ENCODE data around the gene ST6GALNAC3. TPM values are rescaled to one million over a fixed set of nuclear protein-coding genes. Genes with fewer than 3 reads are reported as not detected.

ST6GALNAC3 gene
- total RNA-seq, 1 donor from 2014 or later = 5.6 TPM

- intact Hi-C loops (cut with DNase I) = no loop called here
- H3K27ac ChIP-seq = no peak overlapping the region
- H3K4me1 ChIP-seq = no peaks in the 10 kb centered on the region
- H3K4me3 ChIP-seq = no peak overlapping the region
- DNase-seq (no peak), ATAC-seq (no peak)
- H3K36me3 ChIP-seq = no peaks in the 10 kb centered on the region
- TF ChIP-seq, protein P1, sequence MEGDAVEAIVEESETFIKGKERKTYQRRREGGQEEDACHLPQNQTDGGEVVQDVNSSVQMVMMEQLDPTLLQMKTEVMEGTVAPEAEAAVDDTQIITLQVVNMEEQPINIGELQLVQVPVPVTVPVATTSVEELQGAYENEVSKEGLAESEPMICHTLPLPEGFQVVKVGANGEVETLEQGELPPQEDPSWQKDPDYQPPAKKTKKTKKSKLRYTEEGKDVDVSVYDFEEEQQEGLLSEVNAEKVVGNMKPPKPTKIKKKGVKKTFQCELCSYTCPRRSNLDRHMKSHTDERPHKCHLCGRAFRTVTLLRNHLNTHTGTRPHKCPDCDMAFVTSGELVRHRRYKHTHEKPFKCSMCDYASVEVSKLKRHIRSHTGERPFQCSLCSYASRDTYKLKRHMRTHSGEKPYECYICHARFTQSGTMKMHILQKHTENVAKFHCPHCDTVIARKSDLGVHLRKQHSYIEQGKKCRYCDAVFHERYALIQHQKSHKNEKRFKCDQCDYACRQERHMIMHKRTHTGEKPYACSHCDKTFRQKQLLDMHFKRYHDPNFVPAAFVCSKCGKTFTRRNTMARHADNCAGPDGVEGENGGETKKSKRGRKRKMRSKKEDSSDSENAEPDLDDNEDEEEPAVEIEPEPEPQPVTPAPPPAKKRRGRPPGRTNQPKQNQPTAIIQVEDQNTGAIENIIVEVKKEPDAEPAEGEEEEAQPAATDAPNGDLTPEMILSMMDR (IDR thresholded peaks at IDR 0.05) = no peak
- H3K9me3 ChIP-seq = no peaks in the 10 kb centered on the region
- no peaks in the 10 kb centered on the region for H3K27me3 ChIP-seq
Measured at GRCh38 chr1:76418531-76418930, 344.0 kb downstream of the ST6GALNAC3 start.

DNA sequence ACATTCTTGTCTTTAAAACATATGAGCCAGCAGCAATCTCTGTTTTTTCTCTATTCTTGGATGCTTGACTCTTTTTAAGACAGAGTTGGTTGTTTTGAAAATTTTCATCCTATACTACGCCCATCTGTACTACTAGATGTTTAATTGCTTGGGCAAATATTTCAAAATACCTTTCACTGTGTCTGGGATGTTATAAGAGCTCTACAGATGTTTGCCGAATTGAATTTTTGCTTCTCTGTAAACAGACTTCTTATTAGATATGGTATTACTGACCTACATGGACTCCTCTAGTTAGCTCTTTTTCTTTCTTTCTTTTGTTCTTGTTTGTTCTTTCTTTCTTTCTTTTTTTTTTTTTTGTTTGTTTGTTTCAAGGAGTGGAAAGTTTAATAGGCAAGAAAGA is 345.1 kb downstream of the ST6GALNAC3 start:
- Histone ChIP-seq H3K4me3 (no peak overlapping the region), H3K27ac (no peak overlapping the region), H3K9me3 (no peaks in the 10 kb centered on the region), H3K27me3 (no peaks in the 10 kb centered on the region), H3K4me1 (no peaks in the 10 kb centered on the region), H3K36me3 (no peaks in the 10 kb centered on the region)
- TF ChIP-seq, protein P1 (IDR thresholded peaks at IDR 0.05) = no peak
- intact Hi-C loops (cut with DNase I) = no loop called here
- DNase-seq (no peak), ATAC-seq (peak; percentile 35)

DNA sequence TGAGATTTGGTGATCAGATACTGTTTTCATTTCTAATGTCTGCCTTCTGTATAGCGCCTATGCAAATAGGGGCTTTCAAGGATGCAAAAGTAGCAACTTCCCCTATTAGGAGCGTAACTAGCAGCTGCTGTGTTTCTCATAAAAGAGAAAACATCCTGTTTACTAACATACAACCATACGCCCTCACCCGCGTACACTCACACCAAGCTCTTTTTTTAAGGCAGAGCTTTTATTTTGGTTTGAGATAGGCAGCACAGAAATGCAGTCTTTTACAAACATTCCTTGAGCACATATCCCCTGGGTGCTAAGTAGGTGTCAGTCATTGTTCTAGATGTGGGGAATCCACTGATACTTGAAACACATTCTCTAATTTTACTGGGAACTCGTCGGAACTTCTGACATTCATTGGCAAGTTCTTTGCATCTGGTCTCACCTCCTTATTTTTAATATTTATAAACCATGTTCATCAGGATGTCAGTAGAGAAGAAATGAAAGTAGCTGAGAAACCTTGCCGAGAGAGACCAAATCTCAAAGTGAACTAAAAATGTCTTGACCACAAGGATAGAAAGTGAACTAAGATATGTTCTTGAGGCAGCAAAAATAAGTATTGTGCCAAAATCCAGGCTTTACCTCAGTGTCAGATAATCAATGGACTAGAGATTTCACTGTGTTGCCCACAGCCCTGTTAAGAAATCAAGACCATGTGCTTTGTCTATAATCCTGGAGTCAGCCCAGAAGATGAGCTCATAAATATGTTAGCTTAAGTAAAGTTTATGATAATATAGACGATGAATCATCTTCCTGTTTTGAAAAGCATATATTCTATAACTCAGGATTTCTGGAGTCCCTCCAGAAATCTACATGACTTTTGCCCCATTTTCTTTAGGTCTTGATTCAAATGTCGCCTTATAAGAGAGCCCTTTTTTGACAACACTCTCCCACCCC is 350.9 kb downstream of the ST6GALNAC3 start:
- ATAC-seq = no peak
- Histone ChIP-seq H3K9me3 (no peaks in the 10 kb centered on the region), H3K36me3 (no peaks in the 10 kb centered on the region), H3K27me3 (no peaks in the 10 kb centered on the region), H3K4me1 (no peaks in the 10 kb centered on the region), H3K4me3 (no peak overlapping the region), H3K27ac (no peak overlapping the region)
- DNase-seq = no peak
- intact Hi-C loops (cut with DNase I) = no loop called here
- TF ChIP-seq, protein P1 (IDR thresholded peaks at IDR 0.05) = no peak

- intact Hi-C loops (cut with DNase I) = no loop called here
- no peak overlapping the region for H3K4me3 ChIP-seq
- H3K27ac ChIP-seq = no peak overlapping the region
- H3K36me3 ChIP-seq = no peaks in the 10 kb centered on the region
- H3K4me1 ChIP-seq = no peaks in the 10 kb centered on the region
- ATAC-seq (no peak), DNase-seq (no peak)
- H3K9me3 ChIP-seq = no peaks in the 10 kb centered on the region
- TF ChIP-seq, protein P1 (IDR thresholded peaks at IDR 0.05) = no peak
- H3K27me3 ChIP-seq = no peaks in the 10 kb centered on the region
Measured at GRCh38 chr1:76426606-76427005, 352.1 kb downstream of the ST6GALNAC3 start.

GRCh38 chr1:76428028-76428427 is 353.5 kb downstream of the ST6GALNAC3 start:
- Histone ChIP-seq H3K4me3 (no peak overlapping the region), H3K27ac (no peak overlapping the region), H3K36me3 (no peaks in the 10 kb centered on the region), H3K9me3 (no peaks in the 10 kb centered on the region), H3K4me1 (no peaks in the 10 kb centered on the region), H3K27me3 (no peaks in the 10 kb centered on the region)
- TF ChIP-seq, protein P1 (IDR thresholded peaks at IDR 0.05) = no peak
- no peak for ATAC-seq
- DNase-seq = no peak
- intact Hi-C loops (cut with DNase I) = no loop called here
